GM18499 (cell line): ENCODE measurements around the gene SIGLEC5.
"Not testable (repeated sequence)": the region's sequence is repeated elsewhere in the genome, so short reads cannot be mapped to it uniquely, and the experiment has no call there.

ENCODE experiments used
- ATAC-seq: cut with Tn5 transposase; IDR thresholded peaks from one replicate; pipeline ENCODE4 v1.9.1; 2021; ENCODE audit warnings: moderate number of reproducible peaks; ENCODE audit not compliant: insufficient read depth, unreplicated experiment

Gene SIGLEC5

DNA sequence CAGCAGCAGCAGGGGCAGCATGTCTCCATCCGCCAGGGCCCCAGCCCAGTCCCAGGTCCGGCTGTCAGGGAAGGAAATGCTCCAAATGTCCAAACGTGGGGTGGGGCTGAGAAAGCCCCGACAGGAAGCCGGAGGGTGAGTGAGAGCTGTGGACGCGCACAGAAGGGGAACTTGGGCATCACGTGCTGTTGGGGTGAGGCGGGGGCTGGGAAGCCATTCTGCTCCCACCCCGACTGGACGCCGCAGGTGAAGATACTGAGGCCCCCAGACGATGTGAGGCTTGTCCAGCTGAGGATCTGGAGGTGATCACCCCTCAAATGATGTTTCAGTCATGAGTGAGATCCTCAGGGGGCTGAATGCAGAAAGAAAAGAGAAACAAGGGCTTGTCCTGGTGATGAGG is at the start of gene SIGLEC5:
Gene SIGLEC5, minus strand, starts transcription at position 87 of the 400 bp plus-strand sequence. Its CDS starts 66 bp downstream, at position 21.
- not testable (repeated sequence) for ATAC-seq

DNA sequence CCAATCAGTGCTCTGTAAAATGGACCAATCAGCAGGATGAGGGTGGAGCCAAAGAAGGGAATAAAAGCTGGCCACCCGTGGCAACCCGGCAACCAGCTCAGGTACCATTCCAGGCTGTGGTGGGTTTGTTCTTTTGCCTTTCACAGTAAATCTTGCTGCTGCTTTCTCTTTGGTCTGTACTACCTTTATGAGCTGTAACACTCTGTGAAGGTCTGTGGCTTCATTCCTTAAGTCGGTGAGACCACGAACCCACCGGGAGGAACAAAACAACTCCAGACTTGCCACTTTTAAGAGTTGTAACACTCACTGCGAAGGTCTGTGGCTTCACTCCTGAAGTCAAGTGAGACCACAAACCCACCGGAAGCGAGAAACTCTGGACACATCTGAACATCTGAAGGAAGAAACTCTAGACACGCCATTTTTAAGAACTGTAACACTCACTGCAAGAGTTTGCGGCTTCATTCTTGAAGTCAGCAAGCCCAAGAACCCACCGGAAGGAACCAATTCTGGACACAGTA is 46.4 kb upstream of the SIGLEC5 start:
- no peak for ATAC-seq

DNA sequence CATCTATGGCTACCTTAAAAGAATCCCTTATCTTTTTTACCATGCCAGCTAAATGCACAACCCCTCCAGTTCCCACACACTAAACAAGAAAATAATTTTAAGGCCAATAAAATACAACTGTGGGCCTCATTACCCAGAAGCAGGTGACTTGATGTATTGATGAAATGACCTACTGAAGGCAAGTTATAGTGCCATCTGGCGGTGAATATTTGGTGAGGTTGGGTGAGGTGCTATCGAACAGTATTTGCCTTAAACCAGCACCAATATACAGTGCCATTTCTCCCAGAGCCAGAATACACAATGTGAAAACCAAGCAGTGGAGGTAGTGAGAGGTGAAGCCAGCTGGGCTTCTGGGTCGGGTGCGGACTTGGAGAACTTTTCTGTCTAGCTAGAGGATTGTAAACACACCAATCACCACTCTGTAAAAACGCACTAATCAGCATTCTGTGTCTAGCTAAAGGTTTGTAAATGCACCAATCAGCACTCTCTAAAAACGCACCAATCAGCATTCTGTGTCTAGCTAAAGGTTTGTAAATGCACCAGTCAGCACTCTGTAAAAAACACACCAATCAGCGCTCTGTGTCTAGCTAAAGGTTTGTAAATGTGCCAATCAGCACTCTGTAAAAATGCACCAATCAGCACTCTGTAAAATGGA is 45.8 kb upstream of the SIGLEC5 start:
- ATAC-seq: not testable (repeated sequence)

DNA sequence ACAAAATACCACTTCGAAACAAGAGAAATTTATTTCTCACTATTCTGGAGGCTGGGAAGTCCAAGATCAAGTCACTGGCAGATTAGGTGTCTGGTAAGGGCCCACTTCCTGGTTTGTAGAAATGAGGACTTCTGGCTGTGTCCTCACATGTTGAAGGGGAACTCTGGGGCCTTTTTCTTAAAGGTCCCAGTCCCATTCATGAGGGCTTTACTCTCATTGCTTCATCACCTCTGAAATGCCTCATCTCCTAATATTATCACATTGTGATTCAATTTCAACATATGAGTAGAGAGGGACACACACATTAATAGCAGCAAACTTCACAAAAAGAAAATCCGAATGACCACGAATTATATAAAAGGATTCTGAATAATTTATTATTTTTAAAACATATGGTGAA is 38.0 kb upstream of the SIGLEC5 start:
- ATAC-seq: no peak

DNA sequence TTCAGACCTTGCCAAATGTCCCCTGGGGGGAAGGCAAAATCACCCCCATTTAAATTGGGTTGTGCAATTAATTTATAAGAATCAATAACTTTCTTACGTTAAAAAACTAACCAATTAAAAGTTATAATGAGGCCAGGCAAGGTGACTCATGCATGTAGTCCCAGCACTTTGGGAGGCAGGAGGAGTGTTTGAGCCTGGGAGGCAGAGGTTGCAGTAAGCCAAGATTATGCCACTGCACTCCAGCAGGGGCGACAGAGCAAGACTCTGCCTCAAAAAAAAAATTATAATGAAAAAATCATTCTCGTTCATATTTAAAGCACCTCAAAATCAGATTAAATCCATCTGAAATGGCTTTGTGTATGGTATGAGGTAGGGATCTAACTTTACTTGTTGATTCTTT is 34.8 kb upstream of the SIGLEC5 start:
- ATAC-seq: no peak

DNA sequence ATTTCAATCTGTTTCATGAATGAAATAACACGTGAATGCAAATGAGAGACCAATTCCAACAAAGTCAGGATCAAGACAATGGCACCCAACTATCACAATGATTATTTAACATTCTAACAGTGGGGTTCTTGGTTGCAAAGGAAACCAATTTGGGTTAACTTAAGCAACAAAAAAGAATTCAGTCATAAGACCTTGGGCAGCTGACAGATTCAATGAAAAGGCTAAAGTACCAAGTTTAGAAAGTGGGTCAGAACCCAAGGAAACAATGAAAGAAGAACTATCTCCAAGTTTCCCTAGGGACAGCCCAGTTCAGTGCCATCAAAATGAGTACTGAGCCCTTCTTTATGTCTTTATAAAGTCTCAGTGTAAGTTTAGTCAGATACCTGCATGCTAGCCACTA is 33.9 kb upstream of the SIGLEC5 start:
- ATAC-seq: no peak

- ATAC-seq: no peak
Observed at GRCh38 chr19:51663650-51664049, 33.4 kb upstream of the SIGLEC5 start.

DNA sequence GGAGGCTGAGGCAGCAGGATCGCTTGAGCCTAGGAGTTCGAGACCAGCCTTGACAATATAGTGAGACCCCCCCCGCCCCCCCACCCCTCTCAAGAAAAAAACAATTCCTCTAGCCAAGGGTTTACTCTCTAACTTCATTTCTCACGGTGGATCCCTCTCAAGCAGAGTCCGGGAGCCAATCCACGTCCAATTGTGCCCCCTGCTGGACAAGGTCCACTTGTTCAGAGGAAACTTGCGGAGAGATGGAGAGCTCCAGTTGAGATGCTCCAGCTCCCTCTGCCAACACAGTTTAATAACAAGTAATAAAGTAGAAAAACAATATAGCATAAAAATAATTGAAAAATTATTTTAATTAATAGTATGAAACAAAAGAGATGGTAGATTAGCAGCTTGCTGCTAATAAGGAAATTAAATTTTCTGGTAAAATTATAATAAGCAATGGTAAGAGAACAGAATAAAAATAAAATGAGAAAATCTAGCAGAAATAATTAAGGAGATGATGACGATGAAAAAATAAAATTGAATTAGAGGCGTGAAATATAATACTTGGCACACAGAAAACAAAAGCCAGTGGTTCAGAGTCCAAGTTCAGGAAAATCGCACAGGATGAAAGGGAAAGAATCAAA is 30.9 kb upstream of the SIGLEC5 start:
- ATAC-seq: no peak

DNA sequence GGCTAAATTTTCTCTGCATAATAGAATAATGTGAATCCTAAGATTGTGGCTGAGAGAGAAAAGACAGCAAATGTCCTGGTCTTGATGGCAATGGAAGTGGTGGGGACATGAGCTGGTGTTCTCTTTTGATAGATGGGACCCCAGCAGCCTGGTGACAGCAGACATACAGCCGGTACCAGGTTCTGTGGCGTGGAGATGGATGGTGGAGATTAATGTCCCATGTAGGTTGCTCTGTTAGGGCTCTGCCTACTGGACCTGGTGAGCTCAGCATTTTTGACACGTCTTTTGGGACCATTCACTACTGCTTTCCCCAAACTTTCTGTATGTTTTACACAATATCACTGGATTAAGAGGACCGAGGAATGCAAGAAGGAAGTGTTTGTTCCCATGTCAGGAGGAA is 24.6 kb upstream of the SIGLEC5 start:
- no peak for ATAC-seq

DNA sequence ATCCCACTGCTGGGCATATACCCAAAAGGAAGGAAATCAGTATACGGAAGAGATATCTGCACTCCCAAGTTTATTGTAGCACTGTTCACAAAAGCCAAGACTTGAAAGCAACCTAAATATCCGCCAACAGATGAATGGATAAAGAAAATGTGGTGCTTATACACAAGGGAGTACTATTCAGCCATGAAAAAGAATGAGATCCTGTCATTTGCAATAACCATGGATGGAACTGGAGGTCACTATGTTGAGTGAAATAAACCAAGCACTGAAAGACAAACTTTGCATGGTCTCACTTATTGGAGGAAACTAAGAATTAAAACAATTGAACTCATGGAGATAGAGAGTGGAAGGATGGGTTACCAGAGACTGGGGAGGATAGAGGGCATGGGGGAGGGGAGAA is 23.0 kb upstream of the SIGLEC5 start:
- no peak for ATAC-seq

GRCh38 chr19:51652266-51652665 is 22.1 kb upstream of the SIGLEC5 start:
- no peak for ATAC-seq

DNA sequence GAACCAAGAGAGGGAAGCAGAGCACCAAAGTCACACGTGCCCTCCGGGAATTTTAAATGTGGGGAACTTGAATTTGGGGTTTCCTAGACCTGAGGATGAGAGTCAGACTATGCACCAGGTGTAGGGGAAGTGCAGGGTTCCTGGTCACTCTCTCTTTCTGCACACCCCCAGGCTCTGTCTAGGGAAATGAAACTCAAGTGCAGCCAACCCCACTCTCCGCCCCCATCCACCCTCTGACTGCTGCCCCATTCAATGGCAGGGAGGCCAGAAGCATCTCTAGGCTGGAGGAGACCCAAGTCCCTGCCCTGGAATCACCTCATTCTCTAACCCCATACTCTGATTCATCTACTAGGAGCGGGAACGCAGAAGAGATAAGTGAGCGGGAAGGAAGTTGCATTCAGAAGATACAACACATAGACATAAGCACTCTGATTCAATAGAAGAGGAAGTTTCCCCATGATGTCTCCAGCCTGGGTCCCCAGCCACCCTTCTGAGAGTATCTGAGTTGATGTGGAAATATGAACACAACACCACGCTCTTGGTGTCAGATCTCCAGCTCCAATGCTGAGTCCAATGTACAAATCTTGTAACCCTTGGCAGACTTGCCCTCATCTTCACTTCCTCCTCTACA is 21.1 kb upstream of the SIGLEC5 start:
- no peak for ATAC-seq

- ATAC-seq: no peak
Observed at GRCh38 chr19:51647318-51647717, 17.1 kb upstream of the SIGLEC5 start.

- not testable (repeated sequence) for ATAC-seq
Observed at GRCh38 chr19:51646730-51647129, 16.5 kb upstream of the SIGLEC5 start, which contains the start of gene SIGLEC14. Gene SIGLEC14 (minus strand): TSS chr19:51646825. CDS start chr19:51646759, 66 bp downstream.

- no peak for ATAC-seq
Observed at GRCh38 chr19:51644636-51645271, 14.6 kb upstream of the SIGLEC5 start.

DNA sequence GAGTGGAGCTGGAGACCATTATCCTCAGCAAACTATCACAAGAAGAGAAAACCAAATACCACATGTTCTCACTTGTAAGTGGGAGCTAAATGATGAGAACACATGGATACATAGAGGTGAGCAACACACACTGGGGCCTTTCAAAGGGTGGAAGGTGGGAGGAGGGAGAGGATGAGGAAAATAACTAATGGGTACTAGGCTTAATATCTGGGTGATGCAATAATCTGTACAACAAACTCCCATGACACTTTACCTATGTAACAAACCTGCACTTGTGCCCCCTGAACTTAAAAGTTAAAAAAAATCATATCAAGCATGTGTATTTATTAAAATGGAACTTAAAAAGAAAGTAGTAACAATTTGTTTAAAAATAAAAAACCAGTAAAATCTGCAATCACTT is 11.4 kb upstream of the SIGLEC5 start:
- no peak for ATAC-seq

DNA sequence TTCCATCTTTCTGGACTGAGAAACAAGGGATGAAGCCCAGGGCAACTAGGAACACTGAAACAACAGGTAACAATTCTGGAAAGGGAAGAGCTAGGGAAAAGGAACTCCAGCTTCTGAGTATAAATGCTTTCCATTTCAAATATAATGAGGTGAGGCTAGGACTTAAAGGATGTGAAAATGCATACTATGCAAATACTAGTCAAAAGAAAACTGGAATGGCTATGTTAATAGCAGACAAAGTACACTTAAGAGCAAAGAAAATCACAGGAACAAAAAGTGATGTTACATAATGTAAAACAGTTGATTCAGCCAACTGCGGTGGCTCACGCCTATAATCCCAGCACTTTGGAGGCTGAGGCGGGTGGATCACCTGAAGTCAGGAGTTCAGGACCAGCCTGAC is 10.2 kb upstream of the SIGLEC5 start:
- no peak for ATAC-seq

DNA sequence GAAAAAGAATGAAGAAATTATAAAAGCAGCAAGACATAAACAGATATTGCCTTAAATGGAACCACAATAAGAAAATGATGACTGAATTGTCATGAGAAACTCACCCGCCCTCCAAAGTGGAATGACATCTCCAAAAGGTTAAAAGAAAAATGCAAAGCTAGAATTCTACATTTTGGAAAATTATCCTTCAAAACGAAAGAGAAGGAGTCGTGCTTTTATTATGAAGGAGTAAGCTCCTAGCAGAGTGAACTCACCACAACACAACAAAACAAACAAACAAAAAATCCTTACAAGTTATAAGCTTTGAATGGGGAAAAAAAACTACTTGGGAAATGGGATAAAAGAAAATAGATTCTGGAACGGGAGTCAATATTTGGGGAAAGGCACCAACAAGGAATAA is 9.7 kb upstream of the SIGLEC5 start:
- no peak for ATAC-seq

DNA sequence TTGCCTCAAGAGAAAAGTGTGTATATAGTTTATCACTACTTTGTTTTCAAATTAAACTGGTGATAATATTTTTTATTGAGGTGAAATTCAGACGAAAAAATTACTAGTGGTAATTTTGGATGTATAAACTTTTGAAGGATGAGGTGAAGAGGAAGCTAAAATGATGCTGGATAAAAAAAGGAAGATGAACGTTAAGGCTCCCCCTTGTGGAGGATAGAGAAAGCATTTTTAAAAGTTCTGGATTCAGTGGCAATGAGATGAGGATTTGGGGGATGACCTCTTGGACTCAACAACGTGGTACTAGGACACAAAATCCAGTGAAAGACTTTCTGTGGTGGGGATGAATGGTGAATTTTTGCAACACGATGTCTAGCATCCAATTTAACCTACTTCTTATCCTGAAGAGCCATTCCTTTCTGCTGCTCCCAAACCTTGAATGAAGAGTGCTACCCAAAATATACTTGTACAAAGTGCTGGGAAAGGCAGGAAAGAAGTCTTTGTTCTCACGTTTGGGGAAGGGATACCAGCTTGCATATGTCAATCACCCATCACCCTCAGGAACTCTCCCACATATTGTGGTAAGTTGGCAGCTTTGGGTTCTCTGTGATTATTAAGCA is 7.3 kb upstream of the SIGLEC5 start:
- no peak for ATAC-seq

DNA sequence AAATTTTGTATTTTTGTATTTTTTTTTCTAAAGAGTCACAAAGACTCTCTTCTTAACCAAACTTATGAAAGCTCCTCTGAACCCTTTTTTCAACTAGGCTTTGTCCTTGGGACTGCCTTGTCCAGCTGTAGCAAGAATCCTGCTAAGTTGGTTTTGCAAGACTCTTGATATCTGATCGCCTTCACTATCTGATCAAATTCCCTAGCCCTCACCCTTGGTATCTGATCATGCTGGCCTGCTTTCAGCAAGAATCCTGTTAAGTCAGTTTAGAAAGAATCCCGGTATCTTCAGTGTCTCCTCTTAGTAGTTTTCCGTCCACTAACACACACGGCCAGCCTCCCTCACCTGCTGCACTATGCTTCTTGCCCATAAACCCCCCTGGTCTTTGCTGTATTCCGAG is 1.9 kb upstream of the SIGLEC5 start:
- no peak for ATAC-seq
